Stimulated activated CD8-positive, alpha-beta memory T cell treated with anti-CD3 and anti-CD28 coated beads, Interleukin-7, amount 100 ng/mL, for 48 hours (primary cell): ENCODE results near the gene WDR1.

Experiments used
- DNase-seq, 2 donors: peaks; one replicate each; pipeline ENCODE4 v3.0.0-alpha.2; 2020; ENCODE audit warnings: low read depth in 1 of 2; ENCODE audit errors: extremely low read depth in 1 of 2

Gene WDR1, protein sequence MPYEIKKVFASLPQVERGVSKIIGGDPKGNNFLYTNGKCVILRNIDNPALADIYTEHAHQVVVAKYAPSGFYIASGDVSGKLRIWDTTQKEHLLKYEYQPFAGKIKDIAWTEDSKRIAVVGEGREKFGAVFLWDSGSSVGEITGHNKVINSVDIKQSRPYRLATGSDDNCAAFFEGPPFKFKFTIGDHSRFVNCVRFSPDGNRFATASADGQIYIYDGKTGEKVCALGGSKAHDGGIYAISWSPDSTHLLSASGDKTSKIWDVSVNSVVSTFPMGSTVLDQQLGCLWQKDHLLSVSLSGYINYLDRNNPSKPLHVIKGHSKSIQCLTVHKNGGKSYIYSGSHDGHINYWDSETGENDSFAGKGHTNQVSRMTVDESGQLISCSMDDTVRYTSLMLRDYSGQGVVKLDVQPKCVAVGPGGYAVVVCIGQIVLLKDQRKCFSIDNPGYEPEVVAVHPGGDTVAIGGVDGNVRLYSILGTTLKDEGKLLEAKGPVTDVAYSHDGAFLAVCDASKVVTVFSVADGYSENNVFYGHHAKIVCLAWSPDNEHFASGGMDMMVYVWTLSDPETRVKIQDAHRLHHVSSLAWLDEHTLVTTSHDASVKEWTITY

DNA sequence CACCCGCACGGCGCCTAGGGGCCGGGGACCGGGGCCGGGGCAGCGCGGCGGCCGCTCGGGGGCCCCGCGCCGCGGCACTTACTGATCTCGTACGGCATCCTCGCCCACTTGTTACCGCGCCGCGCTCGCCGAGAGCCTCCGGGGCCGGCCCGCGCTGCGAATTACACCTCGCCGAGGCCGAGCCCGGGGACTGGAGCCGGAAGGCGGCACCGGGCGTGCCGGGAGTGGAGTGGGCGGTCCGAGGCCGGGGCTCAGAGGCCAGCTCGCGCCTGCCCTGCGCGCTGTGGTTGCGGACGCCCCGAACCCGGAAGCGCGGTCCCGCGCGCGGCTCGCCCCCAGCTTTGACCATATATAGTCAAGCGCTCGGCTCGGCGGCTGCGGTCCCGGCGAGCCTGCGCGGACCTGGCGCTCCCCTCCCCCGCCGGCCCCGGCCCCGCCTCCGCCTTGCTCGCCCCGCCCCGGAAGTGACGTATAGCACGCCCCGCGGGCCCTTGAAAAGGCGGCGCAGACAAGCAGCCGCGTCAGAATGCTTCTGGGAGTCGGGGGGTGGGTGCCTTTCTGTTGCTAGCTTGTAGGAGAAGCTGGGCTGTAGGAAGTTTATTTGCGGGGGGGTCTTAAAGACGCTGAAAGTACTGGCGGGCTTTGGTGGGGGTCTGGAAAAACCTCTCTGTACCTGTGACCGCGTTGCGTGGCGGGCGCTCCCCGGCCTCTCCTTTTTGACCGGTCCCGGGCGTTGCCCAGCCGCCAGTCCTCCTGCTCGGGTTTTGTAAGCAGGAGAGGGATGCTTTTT lies at the start of gene WDR1:
TSS of gene WDR1 (minus strand) at position 231 of the 790 bp plus-strand sequence. CDS start at position 98, 133 bp downstream.
- DNase-seq: peak; percentile 84 to 90

- DNase-seq: no peak
These were observed 48.3 kb upstream of the WDR1 start for GRCh38 chr4:10164877-10165283.

DNA sequence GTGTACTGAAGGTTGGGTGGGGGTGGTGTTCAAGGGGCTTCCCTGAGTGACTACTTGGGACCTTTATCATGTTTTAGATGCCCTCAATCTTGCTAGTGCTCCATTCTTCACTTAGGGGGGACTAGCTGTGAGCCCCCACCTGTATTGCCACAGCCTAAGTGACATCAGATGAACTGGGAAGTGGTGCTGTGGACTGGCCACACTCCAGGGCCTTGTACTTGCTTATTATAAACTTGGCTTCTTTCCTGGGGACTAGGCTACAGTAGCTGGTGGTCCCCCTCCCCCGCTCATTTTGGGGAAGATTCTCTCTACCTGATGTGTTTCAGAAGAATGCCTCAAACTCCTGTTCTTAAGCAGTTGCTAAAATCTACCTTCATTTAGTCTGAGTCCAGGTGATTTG lies 46.7 kb upstream of the WDR1 start:
- no peak for DNase-seq

DNA sequence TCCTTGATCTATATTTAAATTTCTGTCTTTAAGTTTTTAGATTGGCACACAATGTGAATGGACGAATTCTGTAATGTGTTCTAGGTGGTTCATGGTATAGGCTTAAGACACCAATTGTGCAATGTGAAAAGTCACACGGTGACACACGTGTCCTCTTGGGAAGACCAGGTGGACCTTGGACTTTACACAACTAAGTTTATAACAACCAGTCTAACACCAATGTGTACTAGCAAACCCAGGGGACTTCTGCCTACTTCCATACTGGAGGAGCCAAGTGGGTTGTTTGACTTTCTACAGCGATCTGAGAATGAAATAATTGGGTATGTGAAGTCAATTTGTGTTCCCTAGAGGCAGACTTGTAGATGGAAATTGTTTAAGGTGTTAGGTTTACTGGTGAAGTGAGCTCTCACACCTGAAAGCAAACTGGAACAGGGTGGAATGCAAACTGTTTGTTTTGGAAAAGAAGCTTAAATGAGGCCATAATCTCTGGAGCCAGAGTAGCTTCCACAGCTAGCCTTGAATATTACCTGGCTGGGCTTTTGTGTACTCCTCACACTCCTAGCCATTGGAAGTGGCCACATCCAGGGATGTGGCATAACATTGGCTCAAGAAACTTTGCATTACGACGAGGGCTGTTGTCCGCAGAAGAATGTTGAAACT lies 45.9 kb upstream of the WDR1 start:
- no peak for DNase-seq

DNA sequence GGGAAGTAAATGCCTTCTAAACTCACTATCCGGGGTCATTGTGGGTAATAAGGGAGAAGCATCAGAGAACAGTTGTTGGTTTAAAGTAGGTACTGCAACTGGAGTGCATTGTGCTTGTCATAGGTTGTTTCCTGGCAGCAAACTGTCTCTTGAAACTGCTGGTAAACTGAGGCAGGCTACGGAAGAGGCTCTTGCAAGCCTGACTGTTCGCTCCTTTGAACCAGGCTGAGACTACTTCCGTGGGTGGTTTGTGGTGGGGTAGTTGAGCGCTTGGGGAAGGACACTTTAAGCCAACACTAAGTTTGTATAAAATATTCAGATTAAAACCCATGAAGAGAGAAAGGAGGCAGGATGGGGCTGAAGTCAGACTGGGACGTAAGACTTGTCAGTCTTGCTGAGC lies 45.2 kb upstream of the WDR1 start:
- no peak for DNase-seq

DNA sequence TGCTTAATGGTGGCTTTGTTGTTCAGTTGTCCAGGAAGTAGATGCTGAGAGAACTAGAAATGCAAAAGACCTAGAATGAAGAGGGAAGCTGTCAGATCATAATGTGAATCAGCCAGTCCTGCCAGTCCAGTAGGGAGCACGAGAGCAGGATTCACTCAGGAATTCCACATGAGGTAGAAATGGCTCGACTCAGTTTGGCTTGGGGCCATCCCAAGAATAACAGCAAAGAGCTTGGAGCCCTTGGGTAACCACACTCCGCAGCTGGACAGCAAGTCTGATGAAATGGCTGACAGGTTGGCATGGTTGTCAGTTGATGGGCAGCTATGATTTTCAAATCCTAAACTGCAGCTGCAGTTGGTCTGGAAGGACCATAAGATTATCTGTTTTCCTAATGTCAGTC lies 44.5 kb upstream of the WDR1 start:
- no peak for DNase-seq

GRCh38 chr4:10160281-10160856 lies 43.8 kb upstream of the WDR1 start:
- DNase-seq: no peak

DNA sequence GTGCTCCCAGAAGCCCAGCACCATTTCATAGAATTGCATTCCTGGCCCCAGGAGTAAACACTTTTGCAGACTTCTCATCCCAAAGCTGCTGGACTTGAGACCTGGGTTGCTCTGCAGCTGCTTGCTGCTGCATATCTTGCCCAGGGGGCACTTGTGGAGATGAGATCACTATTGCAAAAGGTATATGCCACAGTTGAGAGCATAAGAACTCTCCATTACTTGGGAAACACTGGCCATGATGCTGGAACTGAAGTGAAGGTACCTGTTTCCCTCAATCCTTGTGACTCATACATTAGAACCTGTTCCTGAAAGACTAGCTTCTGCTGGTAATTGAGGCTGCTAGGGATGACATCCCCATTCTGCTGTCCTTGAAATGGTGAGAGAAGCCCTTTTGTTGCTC lies 43.1 kb upstream of the WDR1 start:
- no peak for DNase-seq

- DNase-seq: no peak
These were observed 41.8 kb upstream of the WDR1 start for GRCh38 chr4:10158333-10158942.

DNA sequence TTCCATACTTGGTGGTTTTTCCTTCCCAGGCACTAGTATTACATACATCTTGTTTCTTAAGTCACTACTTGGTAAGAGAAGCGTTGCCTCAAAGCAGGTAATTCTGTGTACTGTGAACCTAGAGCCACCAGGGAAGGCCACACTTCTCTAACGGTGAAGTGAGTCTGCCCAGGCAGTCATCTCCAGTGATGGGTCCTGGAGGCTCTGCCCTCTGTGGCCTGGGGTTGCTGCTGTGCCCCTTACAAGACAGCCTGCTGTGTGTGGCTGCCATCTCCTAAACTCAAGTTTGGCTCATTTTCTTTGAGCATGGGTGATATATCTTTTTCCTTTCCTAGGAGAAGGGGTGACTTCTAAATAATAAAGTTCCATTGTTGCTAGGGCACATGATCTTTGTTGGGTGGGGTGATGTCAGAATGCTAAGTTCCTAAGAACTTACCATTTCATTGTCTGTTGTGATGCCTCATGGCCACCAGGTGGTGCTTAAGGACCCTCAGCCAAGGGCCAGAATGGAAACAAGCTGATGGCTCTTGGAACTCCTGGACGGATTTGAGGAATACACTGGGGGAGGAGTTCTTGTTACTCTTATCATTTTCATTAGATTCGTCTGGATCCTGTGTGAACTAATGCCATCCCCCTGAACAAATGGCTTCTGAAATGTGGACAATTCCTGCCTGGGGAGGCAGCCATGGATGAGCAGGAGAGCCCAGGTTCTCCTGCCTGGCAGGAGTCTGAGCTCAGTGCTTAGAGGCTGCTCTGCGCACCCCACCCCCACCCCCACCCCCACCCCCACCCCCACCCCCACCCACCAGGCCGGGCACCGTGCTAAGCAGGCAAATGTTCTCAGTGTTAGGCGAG lies 41.1 kb upstream of the WDR1 start:
- DNase-seq: peak in 1 of 2 donors; percentile 11

DNA sequence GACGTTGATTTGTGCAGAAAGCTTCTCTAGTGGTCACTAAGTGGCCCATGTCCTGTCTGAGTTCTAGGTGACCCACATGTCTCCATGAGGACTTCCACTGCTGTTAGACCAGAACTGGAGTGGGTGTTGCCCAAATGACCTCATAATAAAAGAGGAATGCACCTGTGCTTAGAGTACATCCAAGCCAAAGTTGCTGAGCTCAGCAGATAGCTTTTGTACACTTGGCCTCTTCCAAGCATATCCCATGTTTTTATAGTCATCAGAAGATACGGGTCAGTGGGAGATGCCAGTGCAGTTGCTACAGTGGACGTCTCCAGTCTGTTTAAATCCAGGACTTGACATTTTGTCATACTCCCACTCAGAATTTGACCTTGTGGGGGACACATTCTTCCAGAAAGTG lies 37.6 kb upstream of the WDR1 start:
- DNase-seq: no peak

DNA sequence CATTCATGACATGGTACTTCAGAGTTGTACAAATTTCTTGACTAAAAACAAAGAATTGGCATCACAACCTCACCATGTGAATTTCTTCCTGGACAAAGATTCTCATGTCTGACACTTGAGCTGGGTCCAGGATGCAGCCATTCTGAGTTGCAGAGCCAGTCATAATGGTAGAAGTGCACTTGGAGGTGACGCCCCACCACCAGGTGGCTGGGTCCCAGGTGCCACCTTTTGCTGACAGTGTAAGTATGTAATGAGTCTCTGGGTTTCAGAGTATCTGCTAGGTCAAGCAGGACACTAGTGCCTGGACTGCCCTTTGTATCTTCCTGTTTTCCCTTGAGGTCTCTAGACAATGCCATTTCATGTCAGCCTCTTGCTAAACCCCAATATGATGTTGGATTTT lies 36.6 kb upstream of the WDR1 start:
- no peak for DNase-seq

- no peak for DNase-seq
These were observed 34.6 kb upstream of the WDR1 start for GRCh38 chr4:10151182-10151581.

GRCh38 chr4:10144966-10145365 lies 28.4 kb upstream of the WDR1 start:
- no peak for DNase-seq

DNA sequence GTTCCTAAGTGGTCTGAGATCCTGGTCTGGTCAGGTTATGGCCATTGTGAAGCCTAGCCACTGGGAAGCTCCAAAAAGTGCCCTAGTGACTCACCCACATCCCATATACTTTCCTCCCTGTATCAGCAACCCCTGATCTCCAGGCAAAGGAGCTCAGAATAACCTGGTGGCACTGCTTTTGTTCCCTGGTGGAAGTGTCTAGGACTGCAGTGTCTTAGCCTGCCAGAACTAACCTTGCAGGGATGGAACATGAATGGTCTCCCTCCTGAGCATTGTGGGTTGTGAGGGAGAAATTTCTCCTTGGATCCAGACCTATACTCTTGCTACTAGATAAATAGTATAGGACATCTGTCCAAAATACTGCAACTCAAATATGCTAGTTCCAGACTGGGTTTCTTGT lies 27.9 kb upstream of the WDR1 start:
- DNase-seq: no peak

DNA sequence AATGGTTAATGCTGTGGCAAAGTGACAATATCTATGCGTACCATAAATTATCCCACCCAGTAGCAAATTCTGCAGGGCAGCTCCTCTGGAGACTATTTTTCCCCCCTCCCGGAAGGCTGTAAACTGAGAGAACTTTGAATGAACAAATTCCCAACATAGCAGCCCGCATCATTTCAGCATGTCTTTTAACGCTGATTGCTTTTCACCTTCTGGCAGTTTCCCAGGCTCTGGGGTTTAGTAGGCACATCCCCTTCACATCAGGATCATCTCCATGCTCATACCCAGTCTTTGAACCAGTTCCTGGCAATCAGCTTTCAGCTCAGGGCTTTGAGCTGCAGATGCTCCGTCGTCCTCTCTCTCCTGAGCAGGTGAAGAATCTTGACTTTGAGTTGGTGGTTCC lies 26.6 kb upstream of the WDR1 start:
- DNase-seq: no peak

DNA sequence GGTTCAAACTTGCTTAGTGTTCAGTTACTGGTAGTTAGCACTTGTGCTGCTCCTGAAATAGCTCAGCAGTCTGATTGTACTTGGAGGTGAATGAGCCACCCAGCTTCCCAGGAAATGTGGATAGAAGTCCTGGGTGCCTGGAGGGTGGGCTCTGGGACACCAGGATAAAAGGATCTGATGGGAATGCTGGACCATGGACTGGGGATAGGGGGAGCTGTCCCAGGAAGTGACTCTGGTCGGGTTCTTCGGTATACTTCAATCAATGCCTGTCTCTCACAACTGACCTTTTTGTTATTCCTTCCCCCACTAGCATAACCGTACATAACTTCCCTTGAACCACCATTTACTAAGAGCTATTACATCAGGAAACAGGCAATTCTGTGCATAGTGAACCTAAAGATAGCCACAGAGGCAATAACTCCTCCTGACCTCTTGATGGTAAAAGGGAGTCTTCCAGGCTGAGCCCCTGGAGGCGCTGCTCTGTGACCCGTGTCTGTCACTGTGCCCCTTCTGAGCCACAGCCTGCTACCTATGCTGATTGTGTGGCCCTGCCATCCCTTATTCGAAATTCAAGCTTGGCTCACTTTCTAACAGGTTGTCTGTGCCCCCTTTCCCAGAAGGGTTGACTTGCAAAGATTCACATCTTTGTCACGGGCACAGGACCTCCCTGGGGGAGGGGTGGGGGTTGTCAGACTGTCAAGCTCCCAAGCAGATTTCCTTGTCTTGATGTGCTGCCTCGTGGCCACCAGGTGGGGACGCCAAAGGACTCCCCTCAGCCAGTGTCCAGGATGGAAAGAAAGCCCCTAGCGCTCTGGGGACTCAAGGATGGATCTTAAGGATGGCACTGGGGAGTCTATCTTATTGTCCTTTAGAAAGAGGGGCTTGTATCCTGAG lies 24.5 kb upstream of the WDR1 start:
- no peak for DNase-seq

GRCh38 chr4:10139518-10139917 lies 22.9 kb upstream of the WDR1 start:
- DNase-seq: no peak

DNA sequence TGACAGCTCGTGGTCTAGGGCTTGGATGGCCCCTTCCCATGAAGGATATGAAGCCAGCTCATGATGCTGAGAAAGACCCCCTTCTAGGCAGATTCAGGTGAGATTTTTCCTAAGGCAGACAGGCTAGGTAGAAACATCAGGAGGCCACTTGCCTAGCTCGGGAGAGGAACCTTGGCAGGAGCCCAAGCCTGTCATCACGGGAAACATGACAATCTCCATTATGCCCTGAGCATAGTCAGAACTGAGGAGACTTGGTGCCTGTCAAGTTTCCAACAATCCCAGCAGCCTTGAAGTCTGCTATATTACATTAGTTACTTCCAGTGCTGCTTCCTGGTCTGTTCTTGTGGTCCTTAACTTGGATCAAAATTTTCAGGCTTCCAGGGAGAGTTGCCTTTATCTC lies 18.7 kb upstream of the WDR1 start:
- DNase-seq: no peak
